Peyer's patch (tissue), 4 donors: Measurements from ENCODE around the gene GOLGA6L7.
"Not testable (repeated sequence)": the region's sequence is repeated elsewhere in the genome, so short reads cannot be mapped to it uniquely, and the experiment has no call there.

ENCODE experiments used
- CTCF ChIP-seq, 6 experiments: fragments of 450-650 bp in 4 of 6; fragments of 200-600 bp in 2 of 6; sonication (generic) in 1 of 6; IDR thresholded peaks; one replicate each; pipeline ENCODE4 v1.5.1; 2017 to 2019; ENCODE audit warnings: antibody characterized with exemption in 6 of 6, mild to moderate bottlenecking in 3 of 6, moderate library complexity in 1 of 6
- POLR2A ChIP-seq, 2 donors: fragments of 450-650 bp; IDR thresholded peaks; one replicate each; pipeline ENCODE4 v1.5.1; 2017; ENCODE audit warnings: antibody characterized with exemption in 2 of 2, mild to moderate bottlenecking in 2 of 2, moderate library complexity in 2 of 2

- not testable (repeated sequence) for TF ChIP-seq CTCF, POLR2A (IDR thresholded peaks at IDR 0.05)
Observed at GRCh38 chr15:28848521-28848920, at the start of gene GOLGA6L7.
